NB4 (cell line): ENCODE results near the gene OR5F1.

Source experiments
- CTCF ChIP-seq: IDR thresholded peaks from one replicate; pipeline ENCODE4 v1.5.1; 2012; ENCODE audit warnings: low read depth, low read length
- POLR2A ChIP-seq: IDR thresholded peaks from 2 replicates; pipeline ENCODE4 v1.6.1; 2011; ENCODE audit warnings: mild to moderate bottlenecking; ENCODE audit not compliant: insufficient read length; ENCODE audit errors: extremely low read depth

GRCh38 chr11:55967914-55968313, 26.5 kb downstream of the OR5F1 start:
- TF ChIP-seq CTCF: no peak
- no peak for TF ChIP-seq POLR2A
